ENCODE data around the gene PREX1. TPM values are rescaled to one million over a fixed set of nuclear protein-coding genes. Genes with fewer than 3 reads are reported as not detected.

The PREX1 gene
- total RNA-seq, 1 experiment from 2014 or later: 20.0 TPM

DNA sequence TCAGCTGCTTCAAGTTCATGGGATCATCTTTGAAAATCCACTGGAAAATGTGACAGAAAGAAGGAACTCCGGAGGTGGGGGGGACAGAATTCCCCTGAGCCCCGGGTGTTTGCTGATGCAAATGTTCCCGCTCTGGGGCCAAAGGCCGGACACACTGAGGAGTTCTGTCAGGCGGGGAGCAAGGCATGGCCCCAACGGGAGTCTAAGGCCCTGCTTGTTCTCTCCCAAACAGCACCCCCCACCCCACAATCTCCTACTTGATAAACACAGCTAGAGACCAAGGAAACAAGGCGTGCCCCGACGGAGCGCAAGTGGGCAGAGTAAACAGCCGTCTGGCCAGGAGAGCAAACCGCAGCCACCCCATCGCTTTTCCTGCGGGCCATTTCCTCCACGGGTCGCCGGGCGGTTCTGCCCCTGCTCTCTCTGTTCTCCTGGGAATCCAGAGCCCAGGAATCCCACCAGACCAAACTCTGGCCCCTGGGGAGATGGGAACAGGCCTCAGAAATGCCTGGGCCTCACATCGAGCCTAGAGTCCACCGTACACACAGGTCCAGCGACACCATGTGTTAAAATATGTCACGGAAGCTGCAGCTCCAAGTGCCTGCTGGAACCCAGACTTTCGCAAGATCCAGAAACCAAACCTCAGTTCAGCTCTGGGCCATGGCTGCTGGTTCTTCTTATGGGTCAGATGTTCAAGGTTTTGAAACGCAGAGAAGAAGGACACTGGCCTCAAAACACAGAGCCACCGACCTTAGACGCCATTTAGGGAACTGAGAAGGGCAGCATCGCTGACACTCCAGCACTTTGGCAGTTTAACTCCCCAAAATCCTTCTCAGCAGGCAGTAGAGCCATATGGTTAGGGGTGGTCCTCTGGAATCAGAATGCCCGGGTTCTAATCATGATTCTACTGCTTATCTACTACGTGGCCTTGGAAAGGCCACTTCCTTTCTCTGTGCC lies 104.2 kb downstream of the PREX1 start:
- DNase-seq (ENCODE audit: low read depth, low spot score) (no peak), ATAC-seq (0 out of 2 replicates have a peak, but pooled peaks have one; percentile 28)
- intact Hi-C loops (cut with micrococcal nuclease; ENCODE audit: unreplicated experiment) (no loop called here), in situ Hi-C loops (cut with HindIII; ENCODE audit: low pct_unique_long_range_greater_than_20kb, low sequenced_read_pairs) (no loop called here)
- no peak for TF ChIP-seq TCF7L2 (IDR thresholded peaks at IDR 0.05; ENCODE audit: low read depth, low read length)
- H3K4me1 ChIP-seq (ENCODE audit: control insufficient read depth, insufficient read depth, low read length): peaks cover 13% of the 10 kb centered on the region
- H3K4me3 ChIP-seq (ENCODE audit: low read depth in 2 of 2, low read length in 2 of 2): no peak overlapping the region
- ChIA-PET POLR2A (no interaction called here), CTCF (no interaction called here)
- no peaks in the 10 kb centered on the region for H3K9me3 ChIP-seq (ENCODE audit: control insufficient read depth, insufficient read depth, low read depth, low read length)
- H3K27ac ChIP-seq (ENCODE audit: low read length): no peak overlapping the region
- no peaks in the 10 kb centered on the region for H3K36me3 ChIP-seq (ENCODE audit: control insufficient read depth, insufficient read depth, low read length)
- no peaks in the 10 kb centered on the region for H3K27me3 ChIP-seq (ENCODE audit: control insufficient read depth, insufficient read depth, low read length)
- no TSS peak for BruUV-seq (replicated peaks)

DNA sequence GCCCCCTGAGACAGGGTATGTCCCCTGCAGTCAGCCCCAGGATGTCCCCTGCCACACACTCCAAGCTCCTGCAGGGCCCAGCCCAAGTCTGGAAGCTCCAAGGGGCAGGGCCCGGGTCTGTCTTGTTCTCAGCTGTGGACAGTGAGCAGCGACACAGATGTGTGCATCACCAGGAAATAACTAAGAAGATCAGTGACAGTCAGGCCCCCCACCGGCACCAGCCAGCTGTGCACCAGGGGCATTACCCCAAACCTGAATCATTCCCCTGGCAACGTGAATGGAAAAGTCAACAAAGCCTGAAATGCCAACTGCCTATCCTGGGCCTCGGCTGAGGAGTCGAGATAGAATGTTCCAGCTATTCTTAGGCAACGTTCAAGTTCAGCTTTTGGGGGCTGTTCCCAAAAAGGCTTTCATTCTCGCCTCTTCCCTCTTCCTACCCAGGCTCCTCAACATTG lies 105.0 kb downstream of the PREX1 start:
- no TSS peak for BruUV-seq (replicated peaks)
- DNase-seq (ENCODE audit: low read depth, low spot score) (no peak), ATAC-seq (peak; percentile 52; the same call in 1 of the 2 replicates)
- H3K27ac ChIP-seq (ENCODE audit: low read length): no peak overlapping the region
- intact Hi-C loops (cut with micrococcal nuclease; ENCODE audit: unreplicated experiment) (no loop called here), in situ Hi-C loops (cut with HindIII; ENCODE audit: low pct_unique_long_range_greater_than_20kb, low sequenced_read_pairs) (no loop called here)
- no peak overlapping the region for H3K4me3 ChIP-seq (ENCODE audit: low read depth in 2 of 2, low read length in 2 of 2)
- no peaks in the 10 kb centered on the region for H3K9me3 ChIP-seq (ENCODE audit: control insufficient read depth, insufficient read depth, low read depth, low read length)
- ChIA-PET CTCF (no interaction called here), POLR2A (interaction anchor here (0.5 kb wide), 1 partner anchor 56 kb away, joined by 4 read pairs; no protein-coding TSS in a partner anchor)
- TF ChIP-seq POLR2AphosphoS5 (IDR thresholded peaks at IDR 0.05; ENCODE audit: low read depth, low read length) (no peak), SIN3A (IDR thresholded peaks at IDR 0.05; ENCODE audit: borderline replicate concordance, insufficient read depth, low read depth, low read length) (no peak), TCF7L2 (IDR thresholded peaks at IDR 0.05; ENCODE audit: low read depth, low read length) (no peak)
- TF ChIP-seq, protein P1, sequence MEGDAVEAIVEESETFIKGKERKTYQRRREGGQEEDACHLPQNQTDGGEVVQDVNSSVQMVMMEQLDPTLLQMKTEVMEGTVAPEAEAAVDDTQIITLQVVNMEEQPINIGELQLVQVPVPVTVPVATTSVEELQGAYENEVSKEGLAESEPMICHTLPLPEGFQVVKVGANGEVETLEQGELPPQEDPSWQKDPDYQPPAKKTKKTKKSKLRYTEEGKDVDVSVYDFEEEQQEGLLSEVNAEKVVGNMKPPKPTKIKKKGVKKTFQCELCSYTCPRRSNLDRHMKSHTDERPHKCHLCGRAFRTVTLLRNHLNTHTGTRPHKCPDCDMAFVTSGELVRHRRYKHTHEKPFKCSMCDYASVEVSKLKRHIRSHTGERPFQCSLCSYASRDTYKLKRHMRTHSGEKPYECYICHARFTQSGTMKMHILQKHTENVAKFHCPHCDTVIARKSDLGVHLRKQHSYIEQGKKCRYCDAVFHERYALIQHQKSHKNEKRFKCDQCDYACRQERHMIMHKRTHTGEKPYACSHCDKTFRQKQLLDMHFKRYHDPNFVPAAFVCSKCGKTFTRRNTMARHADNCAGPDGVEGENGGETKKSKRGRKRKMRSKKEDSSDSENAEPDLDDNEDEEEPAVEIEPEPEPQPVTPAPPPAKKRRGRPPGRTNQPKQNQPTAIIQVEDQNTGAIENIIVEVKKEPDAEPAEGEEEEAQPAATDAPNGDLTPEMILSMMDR (IDR thresholded peaks at IDR 0.05): no peak
- TF ChIP-seq, protein P2, sequence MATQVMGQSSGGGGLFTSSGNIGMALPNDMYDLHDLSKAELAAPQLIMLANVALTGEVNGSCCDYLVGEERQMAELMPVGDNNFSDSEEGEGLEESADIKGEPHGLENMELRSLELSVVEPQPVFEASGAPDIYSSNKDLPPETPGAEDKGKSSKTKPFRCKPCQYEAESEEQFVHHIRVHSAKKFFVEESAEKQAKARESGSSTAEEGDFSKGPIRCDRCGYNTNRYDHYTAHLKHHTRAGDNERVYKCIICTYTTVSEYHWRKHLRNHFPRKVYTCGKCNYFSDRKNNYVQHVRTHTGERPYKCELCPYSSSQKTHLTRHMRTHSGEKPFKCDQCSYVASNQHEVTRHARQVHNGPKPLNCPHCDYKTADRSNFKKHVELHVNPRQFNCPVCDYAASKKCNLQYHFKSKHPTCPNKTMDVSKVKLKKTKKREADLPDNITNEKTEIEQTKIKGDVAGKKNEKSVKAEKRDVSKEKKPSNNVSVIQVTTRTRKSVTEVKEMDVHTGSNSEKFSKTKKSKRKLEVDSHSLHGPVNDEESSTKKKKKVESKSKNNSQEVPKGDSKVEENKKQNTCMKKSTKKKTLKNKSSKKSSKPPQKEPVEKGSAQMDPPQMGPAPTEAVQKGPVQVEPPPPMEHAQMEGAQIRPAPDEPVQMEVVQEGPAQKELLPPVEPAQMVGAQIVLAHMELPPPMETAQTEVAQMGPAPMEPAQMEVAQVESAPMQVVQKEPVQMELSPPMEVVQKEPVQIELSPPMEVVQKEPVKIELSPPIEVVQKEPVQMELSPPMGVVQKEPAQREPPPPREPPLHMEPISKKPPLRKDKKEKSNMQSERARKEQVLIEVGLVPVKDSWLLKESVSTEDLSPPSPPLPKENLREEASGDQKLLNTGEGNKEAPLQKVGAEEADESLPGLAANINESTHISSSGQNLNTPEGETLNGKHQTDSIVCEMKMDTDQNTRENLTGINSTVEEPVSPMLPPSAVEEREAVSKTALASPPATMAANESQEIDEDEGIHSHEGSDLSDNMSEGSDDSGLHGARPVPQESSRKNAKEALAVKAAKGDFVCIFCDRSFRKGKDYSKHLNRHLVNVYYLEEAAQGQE (IDR thresholded peaks at IDR 0.05; ENCODE audit: insufficient read depth in 1 of 2, low read depth in 2 of 2, low read length in 1 of 2): no peak
- peaks cover 13% of the 10 kb centered on the region for H3K4me1 ChIP-seq (ENCODE audit: control insufficient read depth, insufficient read depth, low read length)
- H3K27me3 ChIP-seq (ENCODE audit: control insufficient read depth, insufficient read depth, low read length): no peaks in the 10 kb centered on the region
- H3K36me3 ChIP-seq (ENCODE audit: control insufficient read depth, insufficient read depth, low read length): no peaks in the 10 kb centered on the region

Data from Panc1 (cell line).